Activated CD8-positive, alpha-beta T cell treated with anti-CD3 and anti-CD28 coated beads for 36 hours (primary cell): ENCODE results near the gene UGT2B11. TPM values are rescaled to one million over a fixed set of nuclear protein-coding genes. Genes with fewer than 3 reads are reported as not detected.
"Not testable (repeated sequence)": the region's sequence is repeated elsewhere in the genome, so short reads cannot be mapped to it uniquely, and the experiment has no call there.

Source experiments
- ATAC-seq: fragments of 200-7000 bp; cut with Tn5 transposase; one replicate; pipeline ENCODE4 v1.10.0; 2021; ENCODE audit warnings: mild to moderate bottlenecking, moderate library complexity
- CTCF ChIA-PET: fragments of 350-600 bp; sonication (Branson Sonifier 250); formaldehyde crosslinking; loops from one replicate; lab custom pipeline; 2021; ENCODE audit warnings: antibody characterized with exemption; lab: Charles Lee
- POLR2A ChIA-PET: fragments of 350-600 bp; sonication (Branson Sonifier 250); formaldehyde crosslinking; loops from one replicate; lab custom pipeline; 2021; ENCODE audit warnings: antibody characterized with exemption; lab: Charles Lee
- DNase-seq: peaks from one replicate; pipeline ENCODE4 v3.0.0-alpha.2; 2020
- H3K27ac Mint-ChIP-seq: one replicate; pipeline ENCODE4 v1.8.0; 2021; ENCODE audit warnings: mild to moderate bottlenecking, mixed read lengths
- H3K27me3 Mint-ChIP-seq: one replicate; pipeline ENCODE4 v1.8.0; 2021; ENCODE audit warnings: mixed read lengths
- H3K36me3 Mint-ChIP-seq: one replicate; pipeline ENCODE4 v1.8.0; 2021; ENCODE audit warnings: low read depth, mixed read lengths
- H3K4me1 Mint-ChIP-seq: one replicate; pipeline ENCODE4 v1.8.0; 2021; ENCODE audit warnings: low read depth, mixed read lengths
- H3K4me3 Mint-ChIP-seq: one replicate; pipeline ENCODE4 v1.8.0; 2021; ENCODE audit warnings: mild to moderate bottlenecking, moderate library complexity, mixed read lengths
- H3K9me3 Mint-ChIP-seq: one replicate; pipeline ENCODE4 v1.8.0; 2021; ENCODE audit warnings: mixed read lengths
- intact Hi-C: fragments of 100-400 bp; cut with micrococcal nuclease; formaldehyde crosslinking; loops from one replicate; pipeline ENCODE4 v1.10.0; 2022
- total RNA-seq, 2 experiments: library from RNA; stranded (reverse); gene quantifications; one replicate each; pipeline ENCODE4 v1.2.3, GENCODE V29; 2021
- TF ChIP-seq, protein P1 (sequence below): fragments of 200-600 bp; IDR thresholded peaks from one replicate; pipeline ENCODE4 v1.8.0; 2022; ENCODE audit warnings: antibody characterized with exemption, mild to moderate bottlenecking

UGT2B11 gene
- not detected for total RNA-seq

DNA sequence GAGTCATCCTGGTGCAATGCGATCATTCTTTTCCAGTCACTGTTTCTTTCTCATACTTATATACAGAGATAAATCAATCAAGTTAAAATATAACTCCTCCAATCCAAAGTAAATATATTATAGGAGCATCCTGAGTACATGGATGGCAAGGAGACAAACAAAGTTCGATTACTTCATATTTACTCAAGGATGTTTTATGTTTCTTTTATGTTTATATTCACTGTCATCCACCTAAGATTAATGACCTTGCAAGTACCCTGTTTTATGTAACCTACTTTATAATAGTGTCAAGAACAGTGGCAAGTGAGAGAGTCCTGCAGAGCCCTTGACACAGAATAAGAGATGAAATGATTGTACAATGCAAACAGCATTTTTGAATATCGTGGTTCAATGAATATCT is at the start of gene UGT2B11:
Gene UGT2B11, minus strand, starts transcription at position 33 of the 400 bp plus-strand sequence. Its CDS starts 26 bp downstream, at position 7.
- TF ChIP-seq, protein P1, sequence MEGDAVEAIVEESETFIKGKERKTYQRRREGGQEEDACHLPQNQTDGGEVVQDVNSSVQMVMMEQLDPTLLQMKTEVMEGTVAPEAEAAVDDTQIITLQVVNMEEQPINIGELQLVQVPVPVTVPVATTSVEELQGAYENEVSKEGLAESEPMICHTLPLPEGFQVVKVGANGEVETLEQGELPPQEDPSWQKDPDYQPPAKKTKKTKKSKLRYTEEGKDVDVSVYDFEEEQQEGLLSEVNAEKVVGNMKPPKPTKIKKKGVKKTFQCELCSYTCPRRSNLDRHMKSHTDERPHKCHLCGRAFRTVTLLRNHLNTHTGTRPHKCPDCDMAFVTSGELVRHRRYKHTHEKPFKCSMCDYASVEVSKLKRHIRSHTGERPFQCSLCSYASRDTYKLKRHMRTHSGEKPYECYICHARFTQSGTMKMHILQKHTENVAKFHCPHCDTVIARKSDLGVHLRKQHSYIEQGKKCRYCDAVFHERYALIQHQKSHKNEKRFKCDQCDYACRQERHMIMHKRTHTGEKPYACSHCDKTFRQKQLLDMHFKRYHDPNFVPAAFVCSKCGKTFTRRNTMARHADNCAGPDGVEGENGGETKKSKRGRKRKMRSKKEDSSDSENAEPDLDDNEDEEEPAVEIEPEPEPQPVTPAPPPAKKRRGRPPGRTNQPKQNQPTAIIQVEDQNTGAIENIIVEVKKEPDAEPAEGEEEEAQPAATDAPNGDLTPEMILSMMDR: no peak
- ChIA-PET CTCF (no interaction called here), POLR2A (no interaction called here)
- DNase-seq (no peak), ATAC-seq (no peak)
- H3K36me3 Mint-ChIP-seq: no peaks in the 10 kb centered on the region
- intact Hi-C loops: loop anchor here (5.0 kb wide), 1 partner anchor 168 kb away; no protein-coding TSS in a partner anchor
- H3K9me3 Mint-ChIP-seq: no peaks in the 10 kb centered on the region
- no peak within 1 kb of the TSS for H3K27ac Mint-ChIP-seq
- no peaks in the 10 kb centered on the region for H3K4me1 Mint-ChIP-seq
- no peak within 1 kb of the TSS for H3K4me3 Mint-ChIP-seq
- no peaks in the 10 kb centered on the region for H3K27me3 Mint-ChIP-seq

DNA sequence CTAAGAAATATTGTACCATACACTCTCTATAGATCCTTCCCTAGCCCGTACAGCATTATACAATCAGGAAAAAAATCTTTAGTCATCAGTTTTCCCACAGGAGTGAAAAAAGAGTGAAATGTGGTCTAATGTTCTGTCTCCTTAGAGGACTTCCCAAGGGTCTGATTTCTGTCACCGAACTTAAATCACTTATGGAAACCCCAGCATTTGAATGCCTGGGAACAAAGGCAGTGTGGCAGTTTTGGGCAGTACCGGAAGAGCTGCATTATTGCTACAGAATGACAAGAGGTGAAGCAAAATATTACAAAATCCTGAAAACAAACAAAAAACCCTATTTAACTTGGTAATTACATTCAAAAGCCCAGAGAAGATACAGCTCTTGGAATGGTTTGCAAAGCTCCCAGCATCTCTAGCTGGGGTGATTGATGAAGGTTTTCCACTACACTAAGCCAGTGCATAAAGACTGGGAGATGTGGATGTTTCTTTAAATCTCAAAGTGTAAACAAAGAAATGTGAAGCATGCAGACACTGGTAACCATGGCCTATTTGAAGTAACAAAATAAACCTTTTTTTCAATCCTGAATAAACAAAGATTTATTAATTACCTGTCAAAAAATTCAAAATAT is 38.7 kb upstream of the UGT2B11 start:
- H3K9me3 Mint-ChIP-seq, DNase-seq, H3K27me3 Mint-ChIP-seq, H3K36me3 Mint-ChIP-seq, H3K4me1 Mint-ChIP-seq, H3K27ac Mint-ChIP-seq, POLR2A ChIA-PET, CTCF ChIA-PET, intact Hi-C loops, ATAC-seq, H3K4me3 Mint-ChIP-seq: not testable (repeated sequence)

DNA sequence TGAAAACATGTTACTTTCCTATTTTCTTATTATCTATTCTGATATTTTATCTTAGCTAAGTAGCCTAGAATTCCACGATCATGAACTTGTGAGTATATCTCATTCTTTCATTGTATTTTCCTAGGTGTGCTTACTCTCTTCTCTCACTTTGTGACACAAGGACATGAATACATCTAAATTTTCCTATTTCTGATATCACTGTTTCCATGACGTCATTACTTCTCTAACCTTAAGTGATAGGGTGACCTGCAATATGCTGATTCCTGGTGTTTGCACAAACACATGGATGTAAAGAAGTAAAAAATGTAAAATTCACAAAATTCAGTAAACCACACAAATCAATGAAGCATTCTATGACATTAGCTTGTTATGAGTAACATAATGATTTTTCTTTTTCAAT is 36.3 kb upstream of the UGT2B11 start:
- H3K9me3 Mint-ChIP-seq, POLR2A ChIA-PET, H3K27ac Mint-ChIP-seq, CTCF ChIA-PET, H3K4me1 Mint-ChIP-seq, H3K4me3 Mint-ChIP-seq, intact Hi-C loops, ATAC-seq, H3K27me3 Mint-ChIP-seq, H3K36me3 Mint-ChIP-seq, DNase-seq: not testable (repeated sequence)

DNA sequence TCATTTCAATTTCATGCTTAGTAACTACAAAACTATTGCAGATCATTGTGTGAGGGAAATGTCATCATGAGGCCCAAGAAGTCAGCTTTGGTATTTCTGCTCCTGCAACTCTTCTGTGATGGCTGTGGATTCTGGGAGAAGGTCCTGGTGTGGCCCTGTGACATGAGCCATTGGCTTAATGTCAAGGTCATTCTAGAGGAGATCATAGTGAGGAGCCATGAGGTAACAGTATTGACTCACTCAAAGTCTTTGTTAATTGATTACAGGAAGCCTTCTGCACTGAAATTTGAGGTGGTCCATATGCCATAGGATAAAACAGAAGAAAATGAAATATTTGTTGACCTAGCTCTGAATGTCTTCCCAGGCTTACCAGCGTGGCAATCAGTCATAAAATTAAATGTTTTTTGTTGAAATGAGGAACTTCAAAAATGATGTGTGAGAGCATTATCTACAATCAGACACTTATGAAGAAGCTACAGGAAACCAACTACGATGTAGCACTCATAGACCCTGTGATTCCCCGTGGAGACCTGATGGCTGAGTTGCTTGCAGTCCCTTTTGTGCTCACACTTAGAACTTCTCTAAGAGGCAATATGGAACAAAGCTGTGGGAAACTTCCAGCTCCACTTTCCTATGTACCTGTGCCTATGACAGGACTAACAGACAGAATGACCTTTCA is 28.2 kb upstream of the UGT2B11 start:
- H3K27ac Mint-ChIP-seq, POLR2A ChIA-PET, H3K4me3 Mint-ChIP-seq, ATAC-seq, DNase-seq, H3K27me3 Mint-ChIP-seq, CTCF ChIA-PET, H3K4me1 Mint-ChIP-seq, H3K36me3 Mint-ChIP-seq: not testable (repeated sequence)
- peaks cover 13% of the 10 kb centered on the region for H3K9me3 Mint-ChIP-seq
- intact Hi-C loops: loop anchor here (5.0 kb wide), 1 partner anchor 65 kb away; no protein-coding TSS in a partner anchor

DNA sequence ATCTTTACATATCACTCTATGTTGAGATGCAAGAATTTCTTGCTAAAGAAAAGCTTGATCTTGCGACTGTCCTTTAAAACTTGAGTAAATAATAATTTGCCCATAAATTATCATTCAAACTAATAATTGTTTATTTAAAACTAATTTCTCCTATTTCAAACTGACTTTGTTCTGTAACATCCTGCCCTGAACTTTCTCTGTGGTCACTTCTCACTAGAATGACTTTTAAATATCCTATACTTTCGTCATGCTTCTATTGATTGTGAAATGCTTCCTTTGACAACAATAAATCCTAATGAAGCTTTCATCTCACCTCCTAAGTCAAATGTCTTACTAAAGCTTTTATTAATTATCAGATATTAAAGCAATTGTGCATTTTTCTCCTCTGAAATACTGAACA is 27.2 kb upstream of the UGT2B11 start:
- H3K4me1 Mint-ChIP-seq, DNase-seq, POLR2A ChIA-PET, H3K36me3 Mint-ChIP-seq, H3K4me3 Mint-ChIP-seq, H3K27me3 Mint-ChIP-seq, ATAC-seq, H3K27ac Mint-ChIP-seq, CTCF ChIA-PET: not testable (repeated sequence)
- intact Hi-C loops: loop anchor here (5.0 kb wide), 1 partner anchor 66 kb away; no protein-coding TSS in a partner anchor
- H3K9me3 Mint-ChIP-seq: peaks cover 13% of the 10 kb centered on the region

DNA sequence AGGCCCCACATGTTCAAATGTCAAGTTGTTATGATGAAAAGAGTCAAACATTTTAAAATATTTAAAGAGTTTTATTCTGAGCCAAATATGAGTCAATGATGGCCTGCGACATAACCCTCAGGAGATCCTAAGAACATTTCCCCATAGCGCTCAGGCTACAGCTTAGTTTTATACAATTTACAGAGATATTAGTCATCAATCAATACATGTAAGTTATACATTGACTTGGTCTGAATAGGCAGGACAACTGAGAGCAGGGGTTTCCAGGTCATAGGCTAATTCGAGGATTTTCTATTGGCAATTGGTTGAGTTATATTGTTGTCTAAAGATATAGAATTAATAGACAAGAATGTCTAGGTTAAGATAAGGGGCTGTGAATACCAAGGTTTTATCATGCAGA is 26.2 kb upstream of the UGT2B11 start:
- POLR2A ChIA-PET, H3K36me3 Mint-ChIP-seq, H3K27me3 Mint-ChIP-seq, H3K4me3 Mint-ChIP-seq, H3K4me1 Mint-ChIP-seq, ATAC-seq, H3K27ac Mint-ChIP-seq, DNase-seq, CTCF ChIA-PET, H3K9me3 Mint-ChIP-seq: not testable (repeated sequence)
- intact Hi-C loops: loop anchor here (5.0 kb wide), 1 partner anchor 67 kb away; no protein-coding TSS in a partner anchor

DNA sequence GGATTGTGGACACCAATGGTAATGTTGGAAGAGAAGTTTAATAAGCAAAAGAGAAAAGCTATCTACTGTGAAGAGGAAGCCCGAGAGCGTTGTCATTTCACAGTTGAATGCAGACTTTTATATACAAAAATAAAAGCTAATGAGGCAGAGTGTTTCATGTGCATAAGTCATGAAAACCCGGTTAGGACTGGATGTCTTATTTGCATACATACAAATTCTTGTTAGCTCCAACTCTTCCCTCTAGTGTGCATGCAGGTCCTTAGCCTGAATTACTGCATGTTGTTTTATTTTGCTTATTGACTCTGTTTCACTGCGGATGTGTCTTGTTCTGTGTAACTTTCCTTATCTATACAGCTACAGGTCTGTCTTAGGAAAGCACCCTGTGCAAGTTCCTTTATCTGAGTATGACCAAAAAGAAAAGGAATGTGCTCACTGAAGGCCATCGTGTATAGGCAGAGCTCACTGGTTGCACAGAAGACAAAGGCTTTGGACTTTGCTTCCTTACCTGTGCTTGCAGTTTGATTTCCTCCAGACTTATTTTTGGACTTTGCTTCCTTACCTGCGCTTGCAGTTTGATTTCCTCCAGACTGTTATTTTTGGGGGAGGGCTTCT is 25.1 kb upstream of the UGT2B11 start:
- no peaks in the 10 kb centered on the region for H3K36me3 Mint-ChIP-seq
- H3K4me1 Mint-ChIP-seq: no peaks in the 10 kb centered on the region
- DNase-seq (no peak), ATAC-seq (no peak)
- no peaks in the 10 kb centered on the region for H3K27me3 Mint-ChIP-seq
- CTCF ChIA-PET: no interaction called here
- TF ChIP-seq, protein P1: no peak
- peaks cover 6% of the 10 kb centered on the region for H3K9me3 Mint-ChIP-seq
- intact Hi-C loops: loop anchor here (5.0 kb wide), 1 partner anchor 68 kb away; no protein-coding TSS in a partner anchor
- no peak overlapping the region for H3K27ac Mint-ChIP-seq
- no peak overlapping the region for H3K4me3 Mint-ChIP-seq
- POLR2A ChIA-PET: no interaction called here
